PC-9 (cell line): ENCODE data around the gene KTI12.

Source experiments
- EZH2 ChIP-seq: fragments of 200-600 bp; sonication (generic); IDR thresholded peaks from 2 replicates; pipeline ENCODE4 v1.8.0; 2017; ENCODE audit warnings: antibody characterized with exemption, low read depth
- TF ChIP-seq, protein P1 (sequence below): fragments of 200-600 bp; sonication (generic); conservative IDR thresholded peaks from 2 replicates; pipeline ENCODE4 v1.6.1; 2017; ENCODE audit warnings: mixed run types, antibody characterized with exemption, mild to moderate bottlenecking, moderate library complexity

DNA sequence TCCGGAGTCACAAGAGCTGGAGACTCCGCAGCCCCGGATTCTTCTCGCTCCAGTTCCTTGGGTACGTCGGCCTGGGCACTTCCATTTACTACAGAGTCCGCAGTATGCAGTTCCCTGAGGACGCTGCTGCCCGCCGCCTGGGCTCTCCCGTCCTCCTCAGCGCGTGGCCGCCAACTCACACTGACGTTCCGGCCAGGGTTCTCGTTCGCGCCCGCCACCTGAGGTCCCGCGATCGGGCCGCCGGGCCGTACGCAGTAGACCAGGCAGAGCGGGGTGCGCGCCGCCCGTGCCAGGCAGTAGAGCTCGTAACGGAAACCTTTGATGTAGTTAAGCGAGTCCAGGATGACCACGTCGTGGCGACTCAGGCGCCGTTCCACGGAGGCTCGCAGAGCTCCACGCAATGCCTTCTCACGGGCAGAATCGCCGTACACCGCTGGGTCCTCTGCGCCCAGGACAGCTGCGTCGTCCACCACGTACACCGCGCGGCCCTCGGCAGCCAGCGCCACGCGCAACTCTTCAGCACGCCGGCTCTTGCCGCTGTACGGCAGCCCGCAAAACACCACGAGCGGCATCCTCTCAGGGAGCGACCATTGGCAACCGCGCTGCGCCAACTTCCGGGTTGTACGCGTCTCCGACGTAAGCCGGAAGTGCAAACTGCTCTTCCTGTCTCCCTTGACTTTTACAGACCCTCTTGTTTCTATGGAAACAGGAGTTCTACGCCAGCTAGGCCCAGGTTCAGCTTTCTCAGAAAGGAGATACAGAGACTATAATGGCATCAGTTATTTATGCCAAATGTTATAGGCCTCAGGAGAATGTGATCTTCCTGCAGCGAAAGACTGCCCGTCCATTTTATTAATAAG, at the start of gene KTI12:
- TF ChIP-seq, protein P1, sequence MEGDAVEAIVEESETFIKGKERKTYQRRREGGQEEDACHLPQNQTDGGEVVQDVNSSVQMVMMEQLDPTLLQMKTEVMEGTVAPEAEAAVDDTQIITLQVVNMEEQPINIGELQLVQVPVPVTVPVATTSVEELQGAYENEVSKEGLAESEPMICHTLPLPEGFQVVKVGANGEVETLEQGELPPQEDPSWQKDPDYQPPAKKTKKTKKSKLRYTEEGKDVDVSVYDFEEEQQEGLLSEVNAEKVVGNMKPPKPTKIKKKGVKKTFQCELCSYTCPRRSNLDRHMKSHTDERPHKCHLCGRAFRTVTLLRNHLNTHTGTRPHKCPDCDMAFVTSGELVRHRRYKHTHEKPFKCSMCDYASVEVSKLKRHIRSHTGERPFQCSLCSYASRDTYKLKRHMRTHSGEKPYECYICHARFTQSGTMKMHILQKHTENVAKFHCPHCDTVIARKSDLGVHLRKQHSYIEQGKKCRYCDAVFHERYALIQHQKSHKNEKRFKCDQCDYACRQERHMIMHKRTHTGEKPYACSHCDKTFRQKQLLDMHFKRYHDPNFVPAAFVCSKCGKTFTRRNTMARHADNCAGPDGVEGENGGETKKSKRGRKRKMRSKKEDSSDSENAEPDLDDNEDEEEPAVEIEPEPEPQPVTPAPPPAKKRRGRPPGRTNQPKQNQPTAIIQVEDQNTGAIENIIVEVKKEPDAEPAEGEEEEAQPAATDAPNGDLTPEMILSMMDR = no peak
- TF ChIP-seq EZH2 = no peak
